Stimulated activated CD8-positive, alpha-beta memory T cell treated with anti-CD3 and anti-CD28 coated beads, Interleukin-4, amount 100 ng/mL, for 4 hours (primary cell): ENCODE results near the gene BBS4.
"Not testable (repeated sequence)": the region's sequence is repeated elsewhere in the genome, so short reads cannot be mapped to it uniquely, and the experiment has no call there.

ENCODE experiments used
- DNase-seq, 2 donors: peaks; one replicate each; pipeline ENCODE4 v3.0.0-alpha.2; 2020; ENCODE audit warnings: low read depth in 2 of 2, low spot score in 1 of 2

Gene BBS4, protein sequence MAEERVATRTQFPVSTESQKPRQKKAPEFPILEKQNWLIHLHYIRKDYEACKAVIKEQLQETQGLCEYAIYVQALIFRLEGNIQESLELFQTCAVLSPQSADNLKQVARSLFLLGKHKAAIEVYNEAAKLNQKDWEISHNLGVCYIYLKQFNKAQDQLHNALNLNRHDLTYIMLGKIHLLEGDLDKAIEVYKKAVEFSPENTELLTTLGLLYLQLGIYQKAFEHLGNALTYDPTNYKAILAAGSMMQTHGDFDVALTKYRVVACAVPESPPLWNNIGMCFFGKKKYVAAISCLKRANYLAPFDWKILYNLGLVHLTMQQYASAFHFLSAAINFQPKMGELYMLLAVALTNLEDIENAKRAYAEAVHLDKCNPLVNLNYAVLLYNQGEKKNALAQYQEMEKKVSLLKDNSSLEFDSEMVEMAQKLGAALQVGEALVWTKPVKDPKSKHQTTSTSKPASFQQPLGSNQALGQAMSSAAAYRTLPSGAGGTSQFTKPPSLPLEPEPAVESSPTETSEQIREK

DNA sequence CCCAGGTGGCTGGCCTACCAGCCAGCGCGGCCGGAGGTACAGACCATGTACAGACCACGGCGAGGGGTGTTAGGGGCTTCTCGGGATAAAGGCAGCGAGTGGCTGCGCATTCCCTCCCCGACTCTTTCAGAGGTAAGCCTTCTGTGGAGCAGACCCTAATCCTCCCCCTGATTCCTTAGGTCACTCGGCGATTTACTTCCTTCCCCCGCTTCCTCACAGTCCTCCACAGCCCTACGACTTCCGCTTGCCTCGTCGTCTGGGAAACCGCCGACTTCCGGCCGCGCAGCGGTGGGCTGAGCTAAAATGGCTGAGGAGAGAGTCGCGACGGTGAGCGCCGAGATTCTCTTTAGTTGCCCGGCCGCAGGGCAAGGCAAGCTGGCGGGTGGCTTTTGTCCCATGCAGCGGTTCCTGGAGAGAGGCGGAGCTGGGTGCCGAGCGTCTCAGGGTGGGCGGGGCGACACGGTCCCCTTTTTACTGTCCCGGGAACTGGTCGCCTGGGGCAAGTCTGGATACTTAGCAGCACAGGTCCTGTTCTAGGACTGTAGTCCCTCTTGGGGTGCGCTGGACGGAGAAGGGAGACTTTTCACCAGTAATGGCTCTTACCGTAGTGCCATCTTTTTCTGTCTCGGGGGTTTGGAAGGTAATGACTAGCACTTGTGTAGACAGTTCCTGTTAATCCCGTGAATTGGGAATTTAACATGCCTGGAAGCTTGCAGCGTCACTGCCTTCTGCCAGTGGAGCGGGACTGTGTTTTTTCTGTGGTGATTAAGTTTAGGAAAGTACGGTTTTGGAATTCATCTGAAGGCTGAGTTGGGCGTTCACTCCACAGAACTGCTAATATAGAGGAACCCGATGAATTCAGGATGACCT lies at the start of gene BBS4, which contains the start of gene HIGD2B:
Gene BBS4, plus strand, starts transcription at position 283 of the 870 bp plus-strand sequence. Its CDS starts 21 bp downstream, at position 304.
Gene HIGD2B, minus strand, starts transcription at position 258 of the 870 bp plus-strand sequence. CDS start 9,808 bp downstream, outside the sequence.
- DNase-seq, result peak; percentile 65 to 73

DNA sequence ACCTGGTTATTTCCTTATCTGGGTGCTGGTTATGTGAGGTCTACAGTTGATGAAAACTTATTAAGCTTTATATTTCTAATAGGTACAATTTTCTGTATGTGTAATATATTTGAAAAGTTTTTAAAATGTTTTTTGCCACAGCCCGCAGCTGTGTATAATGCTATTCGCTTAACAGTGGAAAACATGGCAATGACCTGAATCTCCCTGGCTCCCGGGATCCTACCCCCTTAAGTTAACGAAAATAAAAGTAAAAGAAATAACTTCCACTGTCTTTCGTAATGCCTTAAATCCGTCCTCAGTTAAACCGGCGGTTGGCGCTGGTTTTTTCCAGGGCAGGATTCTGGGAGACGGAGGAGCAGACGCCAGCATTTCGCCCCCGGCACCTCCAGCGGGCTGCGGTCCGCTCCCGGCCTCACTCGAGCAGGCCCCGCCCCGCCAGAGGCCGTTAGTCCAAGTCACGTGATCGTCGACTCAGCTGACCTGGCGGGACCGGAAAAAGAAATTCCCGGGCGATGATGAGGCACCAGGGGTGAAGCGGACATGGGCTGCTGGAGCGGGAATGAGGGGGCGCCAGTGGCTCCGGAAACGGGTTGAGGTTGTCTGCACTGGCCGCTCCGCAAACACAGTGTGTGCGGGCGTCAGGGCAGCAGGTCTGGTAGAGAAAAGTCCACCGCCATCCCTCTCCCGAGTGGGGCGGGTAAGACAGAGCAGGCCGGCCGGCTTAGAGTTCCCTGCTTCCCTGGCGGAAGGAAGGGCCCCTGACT lies 49.3 kb upstream of the BBS4 start:
- peak in 1 of 2 donors; percentile 11 for DNase-seq

DNA sequence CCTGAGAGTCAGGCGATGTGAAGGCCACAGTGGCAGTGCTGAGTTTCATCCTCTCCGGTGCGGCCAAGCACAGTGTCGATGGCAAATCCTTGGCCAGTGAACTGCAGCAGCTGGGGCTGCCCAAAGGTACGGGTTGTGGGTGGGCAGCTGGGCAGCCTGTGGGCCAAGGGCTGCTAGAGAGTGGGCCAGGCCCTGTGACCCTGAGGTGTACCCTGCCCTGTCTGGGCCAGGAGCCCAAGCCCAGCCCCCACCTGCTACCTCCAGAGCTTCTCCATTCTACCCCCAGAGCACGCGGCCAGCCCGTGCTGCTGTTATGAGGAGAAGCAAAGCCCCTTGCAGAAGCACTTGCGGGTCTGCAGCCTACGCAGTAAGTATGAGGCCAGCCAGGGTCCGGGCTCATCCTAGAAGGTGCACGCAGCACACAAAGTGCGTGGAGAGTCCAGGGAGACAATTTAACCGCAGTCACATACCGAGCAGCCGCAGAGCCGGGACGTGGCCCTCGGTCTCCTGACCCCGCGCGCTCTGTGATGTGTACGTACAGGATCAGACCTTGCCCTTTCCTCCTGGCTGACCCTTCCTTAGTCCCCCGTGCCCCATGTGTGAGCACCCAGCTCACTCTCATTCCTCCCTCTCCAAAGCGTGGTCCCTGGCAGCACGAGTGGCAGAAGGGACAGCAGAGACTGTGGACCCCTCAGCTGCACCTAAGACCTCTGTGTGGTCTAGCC lies 46.1 kb upstream of the BBS4 start:
- DNase-seq, result not testable (repeated sequence)

DNA sequence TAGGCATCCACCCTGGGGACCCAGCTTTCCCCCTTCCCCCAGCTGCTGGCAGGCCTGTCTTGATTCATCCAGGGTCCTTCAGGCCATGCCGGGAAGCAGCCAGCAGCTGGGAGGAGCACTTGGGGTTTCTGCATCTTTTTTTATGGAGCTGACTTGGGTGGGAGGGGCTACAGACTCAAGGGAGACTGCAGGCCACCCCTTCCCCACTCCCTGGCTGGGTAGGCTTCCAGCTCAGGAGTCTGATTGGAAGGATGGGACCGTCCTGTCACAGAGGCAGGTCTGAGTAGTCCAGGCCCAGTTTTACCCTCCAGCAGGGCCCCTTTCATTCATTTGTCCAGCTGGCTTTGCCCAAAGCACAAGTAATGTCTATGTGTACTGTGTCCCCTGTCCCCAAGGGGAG lies 43.7 kb upstream of the BBS4 start:
- DNase-seq, result not testable (repeated sequence)

DNA sequence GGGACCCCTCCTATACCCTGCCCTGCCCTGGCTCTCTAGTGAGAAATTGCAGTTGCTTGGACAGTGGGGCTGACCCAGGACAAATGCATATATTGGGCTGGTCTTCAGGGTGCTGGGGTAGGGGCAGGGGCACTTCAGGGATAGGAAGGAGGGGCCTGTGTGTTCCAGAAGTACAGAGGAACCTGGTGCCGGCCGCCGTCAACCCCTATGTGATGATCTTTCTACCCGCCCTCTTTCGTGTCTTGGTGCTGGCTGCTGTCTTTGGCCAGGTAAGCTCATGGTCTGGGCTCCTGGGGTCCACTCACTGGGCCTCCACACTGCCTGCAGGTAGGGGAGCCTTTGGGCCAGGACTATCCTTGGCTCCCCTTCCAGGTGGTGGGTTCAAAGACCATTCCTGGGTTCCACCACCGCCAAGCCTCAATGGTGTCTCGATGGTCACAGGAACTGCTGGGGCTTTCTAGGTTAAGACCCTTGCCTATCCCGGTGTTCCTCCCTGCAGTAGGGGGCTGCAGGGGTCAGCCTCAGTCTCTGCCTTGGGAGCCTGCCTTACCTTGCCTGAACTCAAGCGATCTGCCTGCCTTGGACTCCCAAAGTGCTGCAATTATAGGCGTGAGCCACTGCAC lies 37.3 kb upstream of the BBS4 start:
- DNase-seq, result not testable (repeated sequence)

DNA sequence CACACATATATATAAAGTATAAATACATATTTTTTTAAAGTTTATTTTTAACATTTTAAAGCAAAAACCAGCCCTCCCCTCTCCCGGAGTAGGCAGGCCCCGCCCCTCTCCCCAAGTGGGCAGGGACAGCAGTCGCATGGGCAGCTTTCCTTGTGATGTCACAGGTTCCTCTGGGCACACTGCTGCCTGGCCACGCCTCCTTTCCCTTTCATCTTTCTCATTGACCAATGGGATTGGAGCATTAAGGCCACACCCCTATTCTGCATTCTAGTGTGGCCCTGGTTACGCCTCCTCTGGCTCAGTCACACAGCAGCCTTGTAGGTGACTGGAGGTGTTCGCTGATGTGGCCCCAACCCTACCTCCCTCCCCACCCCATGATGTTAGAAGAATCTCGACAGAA lies 31.6 kb upstream of the BBS4 start, which contains the start of gene GOLGA6B:
Gene GOLGA6B, plus strand, starts transcription at position 301 of the 400 bp plus-strand sequence. Its CDS starts 41 bp downstream, at position 342.
- DNase-seq, result not testable (repeated sequence)

DNA sequence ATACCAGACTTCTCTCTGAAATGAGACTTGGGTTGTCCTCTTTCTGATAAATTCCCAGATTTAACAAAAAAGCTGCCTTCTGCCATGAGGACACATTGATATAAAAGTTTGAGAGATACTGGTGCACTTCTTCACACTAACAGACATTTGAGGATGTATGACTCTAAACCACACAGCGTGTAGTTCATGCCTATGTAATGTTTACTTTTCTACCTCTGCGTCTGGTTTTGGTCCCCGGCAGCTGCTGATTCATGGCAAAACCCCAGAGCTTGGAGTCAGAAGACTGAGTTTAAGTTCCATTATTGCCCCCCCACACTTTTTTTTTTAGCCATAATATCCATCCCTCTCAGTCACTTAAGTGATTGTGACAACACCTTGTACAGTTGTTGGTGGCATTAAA lies 30.0 kb upstream of the BBS4 start:
- not testable (repeated sequence) for DNase-seq

DNA sequence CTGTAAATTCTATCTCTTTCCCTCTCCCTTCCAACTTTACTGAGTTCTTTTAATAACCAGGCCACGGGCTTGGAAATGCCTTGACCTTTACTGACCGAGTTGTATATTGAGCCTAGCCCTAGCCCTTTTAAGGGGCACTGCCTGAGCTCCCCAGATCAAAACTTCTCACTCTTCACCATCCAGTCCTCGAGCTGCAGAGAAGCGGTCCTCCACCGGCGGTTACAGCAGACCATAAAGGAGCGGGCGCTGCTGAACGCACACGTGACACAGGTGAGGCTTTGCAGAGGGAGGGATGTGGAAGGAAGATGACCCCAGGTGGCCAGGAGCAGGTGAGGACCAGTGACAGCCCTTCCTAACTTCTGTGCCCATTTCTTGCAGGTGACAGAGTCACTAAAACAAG lies 24.9 kb upstream of the BBS4 start:
- DNase-seq, result not testable (repeated sequence)

DNA sequence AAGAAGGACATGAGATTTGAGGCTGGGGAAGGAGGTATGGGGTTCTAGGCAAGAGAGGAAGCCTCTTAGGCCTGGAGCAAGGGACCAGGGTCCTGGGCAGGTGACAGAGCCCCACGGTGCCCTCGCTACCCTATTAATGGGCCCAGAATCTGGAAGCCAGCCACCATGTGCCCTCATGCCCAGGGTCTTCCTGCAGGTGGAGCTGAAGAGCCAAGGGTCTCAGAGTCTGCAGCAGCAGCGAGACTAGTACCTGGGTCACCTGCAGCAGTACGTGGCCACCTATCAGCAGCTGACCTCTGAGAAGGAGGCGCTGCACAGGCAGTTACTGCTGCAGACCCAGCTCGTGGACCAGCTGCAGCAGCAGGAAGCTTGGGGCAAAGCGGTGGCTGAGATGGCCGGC lies 22.1 kb upstream of the BBS4 start:
- DNase-seq, result not testable (repeated sequence)

DNA sequence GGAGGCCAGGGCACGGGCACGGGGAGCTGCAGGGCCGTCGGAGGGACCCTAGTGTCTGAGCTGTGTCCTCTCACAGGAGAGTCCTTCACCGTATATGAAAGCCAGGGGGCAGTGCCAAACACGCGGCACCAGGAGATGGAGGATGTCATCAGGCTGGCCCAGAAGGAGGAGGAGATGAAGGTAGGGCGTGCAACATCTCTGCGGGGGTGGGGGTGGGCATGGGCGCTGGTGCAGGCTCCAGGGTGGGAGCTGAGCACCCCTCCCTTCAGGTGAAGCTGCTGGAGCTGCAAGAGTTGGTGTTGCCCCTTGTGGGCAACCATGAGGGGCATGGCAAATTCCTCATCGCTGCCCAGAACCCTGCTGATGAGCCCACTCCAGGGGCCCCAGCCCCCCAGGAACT lies 20.3 kb upstream of the BBS4 start:
- DNase-seq, result not testable (repeated sequence)

DNA sequence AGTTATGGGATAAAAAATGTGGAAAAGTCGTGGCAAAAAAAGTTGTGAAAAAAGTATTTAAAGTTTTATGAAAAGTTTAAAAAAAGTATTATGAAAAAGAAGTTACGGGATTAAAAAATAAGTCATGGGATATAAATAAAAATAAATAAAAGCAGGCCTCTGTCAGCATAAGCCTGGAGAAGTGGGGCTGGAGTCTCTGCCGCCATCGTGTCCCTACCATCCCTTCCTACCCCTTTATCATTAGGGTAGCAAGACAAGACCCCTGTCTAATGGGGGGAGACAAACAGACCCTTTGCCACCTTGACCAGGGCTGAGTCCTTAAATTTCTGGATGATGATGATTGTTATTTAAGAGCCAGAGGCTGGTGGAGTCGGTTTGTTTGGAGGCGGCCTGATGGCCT lies 16.2 kb upstream of the BBS4 start:
- not testable (repeated sequence) for DNase-seq

DNA sequence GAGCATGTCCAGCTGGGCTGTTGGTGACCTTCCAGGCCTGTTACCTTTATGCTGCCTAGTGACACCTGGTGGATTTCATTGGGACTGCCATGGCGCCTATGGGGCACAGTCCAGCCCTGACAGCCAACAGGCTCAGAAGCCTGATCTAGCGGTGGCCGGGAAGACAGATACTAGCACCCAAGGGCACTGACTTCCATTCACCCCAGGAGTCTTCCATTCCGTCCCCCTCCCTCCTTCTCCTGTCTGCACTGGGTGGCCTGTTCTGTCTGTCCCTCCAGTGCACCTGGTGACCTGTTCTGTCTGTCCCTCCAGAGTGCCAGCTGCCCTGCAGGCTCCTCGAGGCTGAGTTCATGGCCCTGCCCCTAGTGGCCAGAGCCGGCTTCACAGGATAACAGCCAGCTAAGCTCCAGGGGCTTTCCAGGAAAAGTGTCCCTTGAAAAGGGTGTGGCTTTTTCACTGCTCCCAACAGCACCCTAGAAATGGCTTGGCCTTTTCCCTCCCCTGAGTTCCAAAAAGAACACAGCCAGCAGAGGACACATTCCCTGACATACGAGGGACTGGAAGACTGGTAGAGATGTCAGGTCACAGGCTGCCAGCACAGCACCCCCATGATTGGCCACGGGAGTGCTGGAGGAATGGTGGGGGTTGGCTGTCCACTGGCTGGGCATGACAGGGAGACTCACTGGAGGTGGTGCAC lies 15.2 kb upstream of the BBS4 start:
- DNase-seq, result peak; percentile 29 to 40

DNA sequence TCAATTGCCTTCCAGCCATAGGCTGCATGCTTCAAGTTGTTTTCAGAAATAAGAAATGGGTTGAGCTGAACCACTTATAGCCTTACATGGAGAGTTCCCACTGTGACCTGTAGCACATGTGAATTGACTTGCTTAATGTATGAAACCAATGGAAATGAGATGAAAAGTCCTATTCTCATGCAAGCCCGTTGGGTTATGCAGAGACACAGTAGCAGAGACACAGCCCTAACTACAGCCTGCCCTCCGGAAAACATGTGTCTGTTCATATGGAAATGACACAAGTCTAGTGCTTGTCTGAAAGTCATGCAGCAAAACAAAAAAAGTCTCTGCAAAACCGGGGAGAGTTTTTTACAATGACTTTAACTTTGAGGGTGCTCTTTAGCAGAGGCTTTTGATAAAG lies 14.5 kb upstream of the BBS4 start:
- no peak for DNase-seq

DNA sequence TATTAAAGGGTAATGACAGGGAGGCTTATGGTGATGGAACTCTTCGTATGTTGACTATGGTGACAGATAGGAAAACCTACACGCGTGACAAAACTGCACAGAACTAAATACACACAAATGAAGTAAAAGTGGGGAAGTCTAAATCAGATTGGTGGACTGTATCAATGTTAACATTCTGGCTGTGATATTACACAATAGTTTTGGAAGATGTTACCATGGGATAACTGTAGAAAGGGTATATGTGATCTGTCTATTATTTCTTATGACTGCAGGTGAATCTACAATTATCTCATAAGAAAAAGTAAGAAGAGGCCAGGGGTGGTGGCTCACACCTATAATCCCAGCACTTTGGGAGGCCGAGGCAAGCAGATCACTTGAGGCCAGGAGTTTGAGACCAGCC lies 9.2 kb upstream of the BBS4 start:
- DNase-seq, result no peak

DNA sequence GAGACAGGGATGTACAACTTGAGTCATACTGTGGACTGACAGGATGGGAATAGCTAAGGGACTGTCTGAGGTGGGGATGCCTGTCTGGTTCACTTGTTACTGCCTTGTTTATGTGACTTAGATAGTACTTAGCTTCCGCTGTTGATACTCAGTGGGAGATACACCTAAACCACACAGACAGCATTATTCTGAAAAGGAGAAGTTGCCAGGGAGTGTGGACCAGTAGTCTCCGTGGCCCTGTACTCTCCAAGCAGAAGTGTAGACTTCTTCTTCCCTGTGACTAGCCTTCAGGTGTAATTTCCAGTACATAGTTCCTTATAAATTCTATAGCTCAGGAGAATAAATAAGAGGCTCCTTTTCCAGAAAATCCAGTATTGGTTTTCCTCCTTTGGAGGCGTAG lies 5.1 kb upstream of the BBS4 start:
- DNase-seq, result no peak

DNA sequence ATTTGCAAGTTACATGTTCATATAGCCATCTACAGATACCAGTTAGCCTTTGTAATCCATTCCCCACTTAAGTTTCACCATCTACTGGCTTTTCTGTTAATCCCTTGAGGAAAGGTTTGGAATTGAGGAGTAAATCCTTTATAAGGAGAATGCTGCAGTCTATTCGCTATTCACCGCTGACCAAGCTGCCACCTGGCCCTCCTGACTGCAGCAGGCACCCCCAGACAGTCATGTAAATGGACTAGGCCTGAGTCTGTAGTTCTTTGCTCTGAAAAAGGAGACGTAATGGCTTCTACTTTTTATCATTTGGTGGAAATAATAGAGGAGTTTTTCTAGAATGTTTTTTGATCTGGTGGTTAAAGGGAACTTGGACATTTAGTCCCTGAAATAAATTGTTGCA lies 3.2 kb upstream of the BBS4 start:
- no peak for DNase-seq

DNA sequence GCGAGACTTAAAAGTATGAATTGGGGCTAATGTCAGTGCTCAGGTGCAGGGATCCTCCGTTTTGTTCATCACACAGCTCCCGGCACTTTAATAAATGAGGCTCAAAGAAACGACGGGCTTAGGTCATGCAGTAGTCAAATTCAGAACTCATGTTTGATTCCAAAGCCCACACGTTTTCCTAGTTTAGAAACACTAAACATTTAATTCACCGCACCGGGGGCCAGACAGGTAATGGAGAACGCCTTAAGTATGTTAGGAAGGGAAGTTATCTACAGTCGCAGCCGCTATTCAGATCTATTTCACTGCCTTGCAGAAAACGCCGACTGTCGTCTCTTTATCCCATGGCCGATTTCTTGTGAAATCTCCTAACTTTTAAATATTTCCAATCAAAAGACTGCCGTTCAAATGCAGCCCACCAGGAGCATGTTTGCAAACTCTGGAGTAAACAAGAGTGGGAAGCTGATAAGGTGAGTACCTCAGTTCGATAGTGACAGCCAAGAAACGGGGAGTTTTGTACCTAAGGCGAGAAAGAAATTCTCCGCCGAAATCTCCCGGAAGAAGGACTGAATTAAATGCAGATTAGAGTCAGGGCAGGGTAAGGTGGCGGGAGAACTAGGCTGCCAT lies 594 bp upstream of the BBS4 start:
- DNase-seq, result no peak

DNA sequence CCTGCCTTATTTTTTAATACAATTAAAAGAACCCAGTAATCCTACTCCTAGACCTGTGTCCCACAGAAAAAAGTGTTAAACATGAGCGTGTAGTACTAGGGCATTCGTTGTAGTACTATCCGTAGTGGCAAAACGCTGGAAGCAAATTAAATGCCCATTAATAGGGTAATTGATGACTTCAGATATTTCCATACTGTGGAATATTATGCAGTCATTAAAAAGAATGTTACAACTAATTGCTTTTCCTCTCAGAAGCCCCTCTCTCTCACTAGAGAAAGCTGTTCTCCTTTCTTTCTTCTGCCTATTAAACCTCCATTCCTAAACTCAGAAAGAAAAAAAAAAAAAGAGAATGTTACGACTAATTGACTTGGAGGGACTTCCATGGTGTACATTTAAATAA lies 2.7 kb downstream of the BBS4 start:
- DNase-seq, result no peak

DNA sequence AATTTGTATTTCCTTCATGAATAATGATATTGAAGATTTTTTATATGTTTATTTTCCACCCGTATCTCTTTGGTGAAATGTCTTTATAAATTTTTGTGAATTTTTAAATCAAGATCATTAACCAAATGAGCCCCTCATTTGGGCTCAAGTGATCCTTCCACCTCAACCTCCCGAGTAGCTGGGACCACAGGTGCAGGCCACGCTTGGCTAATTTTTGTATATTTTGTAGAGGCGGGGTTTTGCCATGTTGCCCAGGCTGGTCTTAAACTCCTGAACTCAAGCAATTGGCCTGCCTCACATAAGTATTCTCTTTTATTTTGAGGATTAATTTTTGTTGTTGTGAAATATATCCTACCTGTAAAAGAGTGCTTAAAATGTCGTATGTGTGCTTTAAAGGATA lies 4.9 kb downstream of the BBS4 start:
- no peak for DNase-seq
